HEK293 (cell line): Measurements from ENCODE around the gene TNP2.
A peak's percentile ranks its signal among the peaks of the same experiment; 100 is the strongest.

Source experiments
- CTCF ChIA-PET: fragments of 350-600 bp; formaldehyde crosslinking; extraction: SDS; loops from one replicate; lab custom pipeline; 2021; ENCODE audit warnings: antibody characterized with exemption; lab: Yijun Ruan, JAX
- POLR2A ChIA-PET: fragments of 300-600 bp; formaldehyde crosslinking; extraction: SDS; loops from one replicate; lab custom pipeline; 2020; ENCODE audit warnings: antibody characterized with exemption, inconsistent platforms; lab: Yijun Ruan, JAX
- H3K27ac ChIP-seq: fragments of 200-500 bp; sonication (Bioruptor generic); 2 replicates; pipeline ENCODE4 v1.5.1; 2014; ENCODE audit warnings: low read depth, low read length, control low read depth, inconsistent platforms; ENCODE audit errors: extremely low read depth
- H3K36me3 ChIP-seq, 2 experiments: fragments of 200-500 bp in 1 of 2; sonication (Bioruptor generic) in 1 of 2; 1 replicate in 1 of 2; 2 replicates in 1 of 2; pipeline ENCODE4 v1.5.1; 2014 to 2017; ENCODE audit warnings: inconsistent platforms in 2 of 2, low read length in 2 of 2; ENCODE audit not compliant: control insufficient read depth in 2 of 2, insufficient read depth in 1 of 2
- H3K4me1 ChIP-seq: fragments of 200-500 bp; sonication (Bioruptor generic); 2 replicates; pipeline ENCODE4 v1.5.1; 2014; ENCODE audit warnings: mild to moderate bottlenecking, low read length, inconsistent platforms; ENCODE audit not compliant: control insufficient read depth, insufficient read depth
- H3K4me3 ChIP-seq: 2 replicates; pipeline ENCODE4 v1.5.1; 2011; ENCODE audit warnings: low read depth, mild to moderate bottlenecking, control low read depth, low read length, moderate library complexity
- H3K9me3 ChIP-seq: fragments of 200-500 bp; sonication (Bioruptor generic); 2 replicates; pipeline ENCODE4 v1.5.1; 2014; ENCODE audit warnings: low read depth, low read length, inconsistent platforms; ENCODE audit not compliant: control insufficient read depth, insufficient read depth
- EGR2 ChIP-seq: fragments of 450-650 bp; formaldehyde crosslinking; IDR thresholded peaks from 2 replicates; pipeline ENCODE4 v1.5.1; 2016; ENCODE audit warnings: low read depth, missing biosample characterization, missing genetic modification characterization
- FEZF1 ChIP-seq: fragments of 450-650 bp; formaldehyde crosslinking; IDR thresholded peaks from 2 replicates; pipeline ENCODE4 v1.5.1; 2016; ENCODE audit warnings: missing biosample characterization, missing genetic modification characterization
- GLIS1 ChIP-seq: fragments of 450-650 bp; formaldehyde crosslinking; IDR thresholded peaks from 2 replicates; pipeline ENCODE4 v1.5.1; 2016; ENCODE audit warnings: missing biosample characterization, missing genetic modification characterization
- KLF10 ChIP-seq: fragments of 450-650 bp; IDR thresholded peaks from 2 replicates; pipeline ENCODE4 v1.5.1; 2018; ENCODE audit warnings: missing biosample characterization, mild to moderate bottlenecking, missing genetic modification characterization
- SCRT1 ChIP-seq: fragments of 450-650 bp; formaldehyde crosslinking; IDR thresholded peaks from 2 replicates; pipeline ENCODE4 v1.5.1; 2016; ENCODE audit warnings: missing biosample characterization, missing genetic modification characterization, borderline replicate concordance
- SCRT2 ChIP-seq: fragments of 450-650 bp; formaldehyde crosslinking; IDR thresholded peaks from 2 replicates; pipeline ENCODE4 v1.5.1; 2016; ENCODE audit warnings: missing biosample characterization, missing genetic modification characterization
- SP7 ChIP-seq: fragments of 450-650 bp; formaldehyde crosslinking; IDR thresholded peaks from 2 replicates; pipeline ENCODE4 v1.5.1; 2016; ENCODE audit warnings: missing biosample characterization, missing genetic modification characterization
- ZBTB1 ChIP-seq: fragments of 450-650 bp; formaldehyde crosslinking; IDR thresholded peaks from 2 replicates; pipeline ENCODE4 v1.5.1; 2016; ENCODE audit warnings: missing biosample characterization, missing genetic modification characterization
- ZFHX2 ChIP-seq: fragments of 450-650 bp; formaldehyde crosslinking; conservative IDR thresholded peaks from 2 replicates; pipeline ENCODE4 v1.5.1; 2016; ENCODE audit warnings: missing biosample characterization, missing genetic modification characterization
- ZFP41 ChIP-seq: fragments of 450-650 bp; formaldehyde crosslinking; IDR thresholded peaks from 2 replicates; pipeline ENCODE4 v1.5.1; 2016; ENCODE audit warnings: missing biosample characterization, missing genetic modification characterization, borderline replicate concordance
- ZIC2 ChIP-seq: fragments of 450-650 bp; formaldehyde crosslinking; IDR thresholded peaks from 2 replicates; pipeline ENCODE4 v1.5.1; 2016; ENCODE audit warnings: missing biosample characterization, missing genetic modification characterization
- ZNF146 ChIP-seq: fragments of 450-650 bp; formaldehyde crosslinking; IDR thresholded peaks from 2 replicates; pipeline ENCODE4 v1.5.1; 2016; ENCODE audit warnings: missing biosample characterization, missing genetic modification characterization
- ZNF174 ChIP-seq: fragments of 450-650 bp; formaldehyde crosslinking; IDR thresholded peaks from 2 replicates; pipeline ENCODE4 v1.5.0; 2017; ENCODE audit warnings: missing biosample characterization, mild to moderate bottlenecking, missing genetic modification characterization
- ZNF324 ChIP-seq: fragments of 450-650 bp; formaldehyde crosslinking; IDR thresholded peaks from 2 replicates; pipeline ENCODE4 v1.5.1; 2016; ENCODE audit warnings: missing biosample characterization, missing genetic modification characterization
- ZNF529 ChIP-seq: fragments of 450-650 bp; formaldehyde crosslinking; IDR thresholded peaks from 2 replicates; pipeline ENCODE4 v1.5.1; 2017; ENCODE audit warnings: missing genetic modification characterization, missing biosample characterization; ENCODE audit not compliant: insufficient replicate concordance
- ZNF660 ChIP-seq: fragments of 450-650 bp; IDR thresholded peaks from 2 replicates; pipeline ENCODE4 v1.5.1; 2018; ENCODE audit warnings: missing biosample characterization, mild to moderate bottlenecking, missing genetic modification characterization
- ZNF747 ChIP-seq: fragments of 450-650 bp; formaldehyde crosslinking; IDR thresholded peaks from 2 replicates; pipeline ENCODE4 v1.5.1; 2016; ENCODE audit warnings: missing biosample characterization, missing genetic modification characterization
- ZNF776 ChIP-seq: fragments of 450-650 bp; formaldehyde crosslinking; IDR thresholded peaks from 2 replicates; pipeline ENCODE4 v1.5.0; 2017; ENCODE audit warnings: missing biosample characterization, missing genetic modification characterization, borderline replicate concordance
- ZNF785 ChIP-seq: fragments of 450-650 bp; formaldehyde crosslinking; IDR thresholded peaks from 2 replicates; pipeline ENCODE4 v1.5.1; 2016; ENCODE audit warnings: missing biosample characterization, missing genetic modification characterization
- ZNF792 ChIP-seq: fragments of 450-650 bp; formaldehyde crosslinking; IDR thresholded peaks from 2 replicates; pipeline ENCODE4 v1.5.1; 2016; ENCODE audit warnings: missing biosample characterization, missing genetic modification characterization
- ZSCAN16 ChIP-seq: fragments of 450-650 bp; formaldehyde crosslinking; IDR thresholded peaks from 2 replicates; pipeline ENCODE4 v1.5.1; 2016; ENCODE audit warnings: missing biosample characterization, missing genetic modification characterization
- TF ChIP-seq, protein P1 (sequence below): fragments of 450-650 bp; formaldehyde crosslinking; IDR thresholded peaks from 2 replicates; pipeline ENCODE4 v1.5.0; 2017; ENCODE audit warnings: missing biosample characterization, missing genetic modification characterization, borderline replicate concordance
- TF ChIP-seq, protein P2 (sequence below): fragments of 450-650 bp; formaldehyde crosslinking; IDR thresholded peaks from 2 replicates; pipeline ENCODE4 v1.5.1; 2016; ENCODE audit warnings: missing biosample characterization, missing genetic modification characterization
- TF ChIP-seq, protein P3 (sequence below): fragments of 450-650 bp; formaldehyde crosslinking; IDR thresholded peaks from 2 replicates; pipeline ENCODE4 v1.5.1; 2016; ENCODE audit warnings: missing biosample characterization, missing genetic modification characterization
- TF ChIP-seq, protein P4 (sequence below): fragments of 450-650 bp; formaldehyde crosslinking; IDR thresholded peaks from 2 replicates; pipeline ENCODE4 v1.5.1; 2016; ENCODE audit warnings: missing biosample characterization, missing genetic modification characterization
- TF ChIP-seq, protein P5 (sequence below): fragments of 450-650 bp; formaldehyde crosslinking; IDR thresholded peaks from 2 replicates; pipeline ENCODE4 v1.5.1; 2017; ENCODE audit warnings: missing biosample characterization, missing genetic modification characterization
- TF ChIP-seq, protein P6 (sequence below): fragments of 450-650 bp; formaldehyde crosslinking; IDR thresholded peaks from 2 replicates; pipeline ENCODE4; 2016; ENCODE audit warnings: missing biosample characterization, missing genetic modification characterization

The TNP2 gene

DNA sequence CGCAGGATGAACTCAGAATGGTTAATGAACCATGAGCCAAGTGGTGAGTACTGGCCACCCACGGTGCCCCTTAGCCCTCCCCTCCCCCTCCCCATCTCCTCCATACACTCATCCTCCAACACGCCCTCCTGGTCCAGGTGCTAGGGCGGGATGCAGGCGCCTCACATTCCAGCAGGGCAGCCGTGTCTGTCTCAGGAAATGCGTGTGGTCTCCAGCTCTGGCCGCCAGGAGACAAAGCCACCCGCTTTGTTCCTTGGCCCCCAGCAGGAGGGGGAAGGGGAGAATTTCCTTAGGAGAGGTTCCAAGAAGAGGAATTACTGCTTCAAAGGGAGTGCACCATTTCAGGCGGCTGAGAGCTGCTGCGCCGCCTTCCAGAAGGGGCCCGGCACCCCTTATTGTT lies 46.4 kb upstream of the TNP2 start (continued):
- TF ChIP-seq ZIC2 (peak; percentile 34), ZFP41 (tag by site-specific recombination) (no peak), SP7 (no peak), ZBTB1 (tag by site-specific recombination) (no peak), GLIS1 (tag by site-specific recombination) (peak; percentile 14; the same call in 1 of the 2 replicates), ZNF660 (tag by site-specific recombination) (no peak), EGR2 (peak; percentile 85), KLF10 (tag by site-specific recombination) (no peak), ZNF792 (no peak), ZFHX2 (tag by site-specific recombination) (peak; percentile 71), ZNF785 (tag by site-specific recombination) (no peak), ZSCAN16 (tag by site-specific recombination) (no peak), FEZF1 (tag by site-specific recombination) (no peak), ZNF747 (tag by site-specific recombination) (no peak), ZNF174 (tag by site-specific recombination) (no peak), SCRT2 (no peak)
- TF ChIP-seq, protein P1, sequence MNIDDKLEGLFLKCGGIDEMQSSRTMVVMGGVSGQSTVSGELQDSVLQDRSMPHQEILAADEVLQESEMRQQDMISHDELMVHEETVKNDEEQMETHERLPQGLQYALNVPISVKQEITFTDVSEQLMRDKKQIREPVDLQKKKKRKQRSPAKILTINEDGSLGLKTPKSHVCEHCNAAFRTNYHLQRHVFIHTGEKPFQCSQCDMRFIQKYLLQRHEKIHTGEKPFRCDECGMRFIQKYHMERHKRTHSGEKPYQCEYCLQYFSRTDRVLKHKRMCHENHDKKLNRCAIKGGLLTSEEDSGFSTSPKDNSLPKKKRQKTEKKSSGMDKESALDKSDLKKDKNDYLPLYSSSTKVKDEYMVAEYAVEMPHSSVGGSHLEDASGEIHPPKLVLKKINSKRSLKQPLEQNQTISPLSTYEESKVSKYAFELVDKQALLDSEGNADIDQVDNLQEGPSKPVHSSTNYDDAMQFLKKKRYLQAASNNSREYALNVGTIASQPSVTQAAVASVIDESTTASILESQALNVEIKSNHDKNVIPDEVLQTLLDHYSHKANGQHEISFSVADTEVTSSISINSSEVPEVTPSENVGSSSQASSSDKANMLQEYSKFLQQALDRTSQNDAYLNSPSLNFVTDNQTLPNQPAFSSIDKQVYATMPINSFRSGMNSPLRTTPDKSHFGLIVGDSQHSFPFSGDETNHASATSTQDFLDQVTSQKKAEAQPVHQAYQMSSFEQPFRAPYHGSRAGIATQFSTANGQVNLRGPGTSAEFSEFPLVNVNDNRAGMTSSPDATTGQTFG (tag by site-specific recombination), result no peak
- TF ChIP-seq, all 188 proteins: peak for 4

DNA sequence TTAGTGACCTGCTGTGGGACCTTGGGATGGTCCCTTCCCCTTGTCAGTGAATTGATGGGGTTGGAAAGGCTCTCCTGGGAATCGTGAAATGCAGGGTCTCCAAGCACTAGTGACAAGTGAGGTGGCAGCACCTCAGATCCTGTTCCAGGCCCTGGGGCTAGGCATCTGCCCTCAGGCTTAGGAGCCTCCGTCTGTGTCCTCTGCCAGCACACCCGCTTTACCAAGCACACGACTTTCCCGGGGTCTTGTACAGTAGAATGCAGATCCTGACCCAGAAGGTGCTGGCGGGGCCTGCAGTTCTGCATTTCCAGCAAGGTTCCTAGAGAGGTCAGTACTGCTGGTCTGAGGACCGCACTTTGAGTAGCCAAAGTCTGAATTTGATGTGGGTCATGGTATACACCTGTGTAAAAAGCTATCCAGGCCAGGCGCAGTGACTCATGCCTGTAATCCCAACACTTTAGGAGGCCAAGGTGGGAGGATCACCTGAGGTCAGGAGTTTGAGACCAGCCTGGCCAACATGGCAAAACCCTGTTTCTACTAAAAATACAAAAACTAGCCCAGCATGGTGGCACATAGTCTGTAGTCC lies 45.3 kb upstream of the TNP2 start:
- ChIA-PET CTCF (no interaction called here), POLR2A (no interaction called here)
- H3K9me3 ChIP-seq, result no peaks in the 10 kb centered on the region
- H3K36me3 ChIP-seq, result no peaks in the 10 kb centered on the region
- no peaks in the 10 kb centered on the region for H3K4me1 ChIP-seq
- H3K4me3 ChIP-seq, result no peak overlapping the region
- H3K27ac ChIP-seq, result no peak overlapping the region
- TF ChIP-seq ZNF146 (no peak), ZNF529 (tag by site-specific recombination) (no peak), ZNF776 (no peak), ZNF324 (tag by site-specific recombination) (no peak), SCRT1 (tag by site-specific recombination) (no peak)
- TF ChIP-seq, protein P2, sequence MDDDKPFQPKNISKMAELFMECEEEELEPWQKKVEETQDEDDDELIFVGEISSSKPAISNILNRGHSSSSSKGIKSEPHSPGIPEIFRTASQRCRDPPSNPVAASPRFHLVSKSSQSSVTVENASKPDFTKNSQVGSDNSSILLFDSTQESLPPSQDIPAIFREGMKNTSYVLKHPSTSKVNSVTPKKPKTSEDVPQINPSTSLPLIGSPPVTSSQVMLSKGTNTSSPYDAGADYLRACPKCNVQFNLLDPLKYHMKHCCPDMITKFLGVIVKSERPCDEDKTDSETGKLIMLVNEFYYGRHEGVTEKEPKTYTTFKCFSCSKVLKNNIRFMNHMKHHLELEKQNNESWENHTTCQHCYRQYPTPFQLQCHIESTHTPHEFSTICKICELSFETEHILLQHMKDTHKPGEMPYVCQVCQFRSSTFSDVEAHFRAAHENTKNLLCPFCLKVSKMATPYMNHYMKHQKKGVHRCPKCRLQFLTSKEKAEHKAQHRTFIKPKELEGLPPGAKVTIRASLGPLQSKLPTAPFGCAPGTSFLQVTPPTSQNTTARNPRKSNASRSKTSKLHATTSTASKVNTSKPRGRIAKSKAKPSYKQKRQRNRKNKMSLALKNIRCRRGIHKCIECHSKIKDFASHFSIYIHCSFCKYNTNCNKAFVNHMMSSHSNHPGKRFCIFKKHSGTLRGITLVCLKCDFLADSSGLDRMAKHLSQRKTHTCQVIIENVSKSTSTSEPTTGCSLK (tag by site-specific recombination), result no peak
- TF ChIP-seq, protein P3, sequence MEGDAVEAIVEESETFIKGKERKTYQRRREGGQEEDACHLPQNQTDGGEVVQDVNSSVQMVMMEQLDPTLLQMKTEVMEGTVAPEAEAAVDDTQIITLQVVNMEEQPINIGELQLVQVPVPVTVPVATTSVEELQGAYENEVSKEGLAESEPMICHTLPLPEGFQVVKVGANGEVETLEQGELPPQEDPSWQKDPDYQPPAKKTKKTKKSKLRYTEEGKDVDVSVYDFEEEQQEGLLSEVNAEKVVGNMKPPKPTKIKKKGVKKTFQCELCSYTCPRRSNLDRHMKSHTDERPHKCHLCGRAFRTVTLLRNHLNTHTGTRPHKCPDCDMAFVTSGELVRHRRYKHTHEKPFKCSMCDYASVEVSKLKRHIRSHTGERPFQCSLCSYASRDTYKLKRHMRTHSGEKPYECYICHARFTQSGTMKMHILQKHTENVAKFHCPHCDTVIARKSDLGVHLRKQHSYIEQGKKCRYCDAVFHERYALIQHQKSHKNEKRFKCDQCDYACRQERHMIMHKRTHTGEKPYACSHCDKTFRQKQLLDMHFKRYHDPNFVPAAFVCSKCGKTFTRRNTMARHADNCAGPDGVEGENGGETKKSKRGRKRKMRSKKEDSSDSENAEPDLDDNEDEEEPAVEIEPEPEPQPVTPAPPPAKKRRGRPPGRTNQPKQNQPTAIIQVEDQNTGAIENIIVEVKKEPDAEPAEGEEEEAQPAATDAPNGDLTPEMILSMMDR (tag by site-specific recombination), result no peak
- TF ChIP-seq, protein P4, sequence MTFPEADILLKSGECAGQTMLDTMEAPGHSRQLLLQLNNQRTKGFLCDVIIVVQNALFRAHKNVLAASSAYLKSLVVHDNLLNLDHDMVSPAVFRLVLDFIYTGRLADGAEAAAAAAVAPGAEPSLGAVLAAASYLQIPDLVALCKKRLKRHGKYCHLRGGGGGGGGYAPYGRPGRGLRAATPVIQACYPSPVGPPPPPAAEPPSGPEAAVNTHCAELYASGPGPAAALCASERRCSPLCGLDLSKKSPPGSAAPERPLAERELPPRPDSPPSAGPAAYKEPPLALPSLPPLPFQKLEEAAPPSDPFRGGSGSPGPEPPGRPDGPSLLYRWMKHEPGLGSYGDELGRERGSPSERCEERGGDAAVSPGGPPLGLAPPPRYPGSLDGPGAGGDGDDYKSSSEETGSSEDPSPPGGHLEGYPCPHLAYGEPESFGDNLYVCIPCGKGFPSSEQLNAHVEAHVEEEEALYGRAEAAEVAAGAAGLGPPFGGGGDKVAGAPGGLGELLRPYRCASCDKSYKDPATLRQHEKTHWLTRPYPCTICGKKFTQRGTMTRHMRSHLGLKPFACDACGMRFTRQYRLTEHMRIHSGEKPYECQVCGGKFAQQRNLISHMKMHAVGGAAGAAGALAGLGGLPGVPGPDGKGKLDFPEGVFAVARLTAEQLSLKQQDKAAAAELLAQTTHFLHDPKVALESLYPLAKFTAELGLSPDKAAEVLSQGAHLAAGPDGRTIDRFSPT (tag by site-specific recombination), result no peak
- TF ChIP-seq, protein P5, sequence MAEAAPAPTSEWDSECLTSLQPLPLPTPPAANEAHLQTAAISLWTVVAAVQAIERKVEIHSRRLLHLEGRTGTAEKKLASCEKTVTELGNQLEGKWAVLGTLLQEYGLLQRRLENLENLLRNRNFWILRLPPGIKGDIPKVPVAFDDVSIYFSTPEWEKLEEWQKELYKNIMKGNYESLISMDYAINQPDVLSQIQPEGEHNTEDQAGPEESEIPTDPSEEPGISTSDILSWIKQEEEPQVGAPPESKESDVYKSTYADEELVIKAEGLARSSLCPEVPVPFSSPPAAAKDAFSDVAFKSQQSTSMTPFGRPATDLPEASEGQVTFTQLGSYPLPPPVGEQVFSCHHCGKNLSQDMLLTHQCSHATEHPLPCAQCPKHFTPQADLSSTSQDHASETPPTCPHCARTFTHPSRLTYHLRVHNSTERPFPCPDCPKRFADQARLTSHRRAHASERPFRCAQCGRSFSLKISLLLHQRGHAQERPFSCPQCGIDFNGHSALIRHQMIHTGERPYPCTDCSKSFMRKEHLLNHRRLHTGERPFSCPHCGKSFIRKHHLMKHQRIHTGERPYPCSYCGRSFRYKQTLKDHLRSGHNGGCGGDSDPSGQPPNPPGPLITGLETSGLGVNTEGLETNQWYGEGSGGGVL (tag by site-specific recombination), result no peak
- TF ChIP-seq, protein P6, sequence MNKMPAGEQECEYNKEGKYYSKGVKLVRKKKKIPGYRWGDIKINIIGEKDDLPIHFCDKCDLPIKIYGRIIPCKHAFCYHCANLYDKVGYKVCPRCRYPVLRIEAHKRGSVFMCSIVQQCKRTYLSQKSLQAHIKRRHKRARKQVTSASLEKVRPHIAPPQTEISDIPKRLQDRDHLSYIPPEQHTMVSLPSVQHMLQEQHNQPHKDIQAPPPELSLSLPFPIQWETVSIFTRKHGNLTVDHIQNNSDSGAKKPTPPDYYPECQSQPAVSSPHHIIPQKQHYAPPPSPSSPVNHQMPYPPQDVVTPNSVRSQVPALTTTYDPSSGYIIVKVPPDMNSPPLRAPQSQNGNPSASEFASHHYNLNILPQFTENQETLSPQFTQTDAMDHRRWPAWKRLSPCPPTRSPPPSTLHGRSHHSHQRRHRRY, result no peak
